Activated CD4-positive, alpha-beta T cell treated with anti-CD3 and anti-CD28 coated beads, Interleukin-2, amount 50 U/mL, for 4 hours (primary cell): ENCODE data around the gene SREBF1.
"Not testable (repeated sequence)": the region's sequence is repeated elsewhere in the genome, so short reads cannot be mapped to it uniquely, and the experiment has no call there.

ENCODE experiments used
- DNase-seq, 2 experiments: peaks; one replicate each; pipeline ENCODE4 v3.0.0-alpha.2; 2020

Gene SREBF1

DNA sequence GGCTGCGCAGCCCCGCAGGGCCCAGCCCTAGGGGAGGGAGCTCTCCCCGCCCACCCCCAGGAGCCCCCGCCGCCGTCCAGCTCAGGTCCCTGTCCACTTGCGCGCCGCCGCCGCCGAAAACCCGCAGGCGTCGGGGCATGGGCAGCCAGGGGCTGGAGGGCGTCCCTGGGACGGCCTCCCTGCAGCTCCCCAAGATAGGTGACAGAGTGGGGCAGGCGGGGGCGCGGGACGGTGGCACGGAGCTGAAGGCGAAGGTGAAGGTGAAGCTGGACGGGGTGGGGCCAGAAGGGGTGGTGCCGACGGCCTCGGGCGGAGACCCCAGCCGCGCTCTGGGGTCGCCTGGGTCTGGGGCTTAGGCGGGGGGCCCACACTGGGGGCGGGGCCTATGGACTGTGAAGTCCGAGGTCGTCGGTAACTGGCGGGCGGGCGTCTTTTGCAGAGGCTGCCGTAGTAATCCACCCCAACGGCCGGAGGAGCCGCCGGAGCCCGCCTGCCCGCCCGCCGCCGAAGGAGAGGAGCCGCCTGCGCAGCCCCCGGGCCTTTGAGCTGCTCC is 27.2 kb downstream of the SREBF1 start:
- no peak for DNase-seq

DNA sequence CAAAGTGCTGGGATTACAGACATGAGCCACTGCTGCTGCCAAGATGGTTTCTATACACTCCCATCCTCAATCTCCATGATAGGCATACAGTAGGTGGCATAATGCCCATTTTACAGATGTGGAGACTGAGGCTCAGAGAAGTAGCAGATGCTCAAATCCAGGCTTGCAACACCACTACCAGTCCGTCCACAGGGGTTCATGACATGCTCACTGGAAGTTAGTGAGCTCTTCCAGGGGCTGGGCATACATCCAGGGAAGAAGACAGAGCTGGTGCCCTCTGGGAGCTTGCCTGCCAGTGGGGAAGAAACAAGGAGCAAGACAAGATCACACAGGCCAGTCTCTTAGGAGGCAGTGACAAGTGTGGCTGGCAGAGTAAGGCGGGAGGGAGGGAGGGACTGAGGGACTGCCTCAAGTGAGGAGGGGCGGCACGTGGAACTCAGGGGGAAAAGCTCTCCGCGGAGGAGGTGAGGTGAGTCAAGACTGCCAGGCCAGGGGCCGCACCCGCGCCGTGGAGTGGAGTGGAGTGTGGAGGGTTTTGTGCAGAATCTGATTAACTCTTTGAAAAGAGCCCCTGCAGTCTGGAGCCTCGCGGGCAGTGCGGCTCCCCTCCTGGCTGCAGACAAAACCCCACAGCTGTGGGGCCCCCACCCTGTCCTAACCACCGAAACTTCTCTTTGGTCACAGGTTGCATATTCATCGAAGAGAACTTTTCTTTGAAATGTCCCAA is 27.9 kb downstream of the SREBF1 start:
- no peak for DNase-seq

GRCh38 chr17:17808200-17808599 is 28.6 kb downstream of the SREBF1 start:
- DNase-seq, result not testable (repeated sequence)

GRCh38 chr17:17807440-17807839 is 29.3 kb downstream of the SREBF1 start:
- DNase-seq, result no peak

DNA sequence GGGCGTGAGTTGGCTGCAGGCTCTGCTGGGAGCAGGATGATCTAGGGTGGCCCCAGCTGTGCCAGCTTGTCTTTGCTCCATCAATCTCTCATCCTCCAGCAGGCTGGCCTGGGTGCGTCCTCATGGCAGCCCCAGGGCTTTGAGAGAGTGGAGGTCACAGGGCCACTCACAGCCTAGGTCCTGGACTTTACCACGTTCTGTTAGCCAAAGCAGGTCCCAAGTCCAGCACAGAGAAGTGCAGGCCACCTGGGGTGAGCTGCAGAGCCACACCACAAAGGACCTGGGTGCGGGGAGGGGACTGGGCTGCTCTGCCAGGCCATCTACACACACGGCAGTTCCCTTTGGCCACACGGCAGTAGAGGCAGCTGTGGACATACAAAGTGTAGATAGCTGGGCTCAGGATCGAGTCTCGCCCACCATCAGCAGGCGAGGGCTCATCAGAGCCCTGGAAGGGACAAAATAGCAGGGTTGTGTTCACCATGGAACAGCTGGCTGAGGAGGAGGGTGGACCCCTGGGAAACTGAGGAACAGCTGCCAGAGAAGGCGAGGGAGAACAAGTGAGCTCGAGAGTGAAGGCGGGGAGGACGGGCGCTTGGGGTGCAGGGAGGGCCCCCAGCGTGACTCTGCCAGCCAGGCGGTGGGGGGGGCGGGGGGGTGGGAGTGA is 30.0 kb downstream of the SREBF1 start:
- DNase-seq, result no peak

GRCh38 chr17:17806035-17806434 is 30.8 kb downstream of the SREBF1 start:
- DNase-seq, result no peak

DNA sequence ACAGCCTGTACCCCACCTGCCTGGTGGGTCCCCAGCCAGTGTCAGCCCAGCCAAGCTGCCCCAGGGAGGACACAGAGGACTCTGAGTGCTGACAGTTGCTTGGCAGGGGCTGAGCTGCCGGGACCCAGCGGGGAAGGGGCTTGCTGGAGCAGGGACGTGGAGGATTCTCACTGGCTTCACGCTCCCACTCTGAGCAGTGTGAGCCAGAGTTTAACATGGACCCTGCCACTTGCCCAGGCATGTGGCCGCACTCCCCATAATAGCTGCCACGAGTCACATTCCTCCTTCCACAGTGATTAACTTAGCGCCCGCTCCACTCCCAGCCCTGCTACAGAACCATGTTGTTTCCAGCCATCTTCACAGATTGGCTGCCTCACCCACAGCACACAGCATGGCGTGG is 31.2 kb downstream of the SREBF1 start:
- no peak for DNase-seq

DNA sequence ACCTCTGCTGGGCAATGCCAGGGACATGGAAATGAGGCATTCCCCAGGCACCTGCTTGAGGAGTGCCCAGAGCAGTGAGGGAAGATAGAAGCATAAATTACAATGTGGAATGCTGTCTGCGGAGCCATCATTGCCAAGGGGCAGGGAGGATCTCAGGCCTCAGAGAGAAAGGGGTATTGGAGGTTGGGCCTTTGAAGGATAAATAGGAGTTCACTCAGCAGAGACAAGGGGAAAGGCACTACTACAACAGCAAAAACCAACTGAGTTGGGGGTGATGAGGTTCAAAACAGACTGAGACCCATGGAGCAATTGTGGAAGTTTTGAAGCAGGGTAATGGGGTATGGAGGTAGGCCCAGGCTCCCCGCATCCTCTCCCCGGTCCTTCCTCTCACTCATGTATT is 32.8 kb downstream of the SREBF1 start:
- no peak for DNase-seq

DNA sequence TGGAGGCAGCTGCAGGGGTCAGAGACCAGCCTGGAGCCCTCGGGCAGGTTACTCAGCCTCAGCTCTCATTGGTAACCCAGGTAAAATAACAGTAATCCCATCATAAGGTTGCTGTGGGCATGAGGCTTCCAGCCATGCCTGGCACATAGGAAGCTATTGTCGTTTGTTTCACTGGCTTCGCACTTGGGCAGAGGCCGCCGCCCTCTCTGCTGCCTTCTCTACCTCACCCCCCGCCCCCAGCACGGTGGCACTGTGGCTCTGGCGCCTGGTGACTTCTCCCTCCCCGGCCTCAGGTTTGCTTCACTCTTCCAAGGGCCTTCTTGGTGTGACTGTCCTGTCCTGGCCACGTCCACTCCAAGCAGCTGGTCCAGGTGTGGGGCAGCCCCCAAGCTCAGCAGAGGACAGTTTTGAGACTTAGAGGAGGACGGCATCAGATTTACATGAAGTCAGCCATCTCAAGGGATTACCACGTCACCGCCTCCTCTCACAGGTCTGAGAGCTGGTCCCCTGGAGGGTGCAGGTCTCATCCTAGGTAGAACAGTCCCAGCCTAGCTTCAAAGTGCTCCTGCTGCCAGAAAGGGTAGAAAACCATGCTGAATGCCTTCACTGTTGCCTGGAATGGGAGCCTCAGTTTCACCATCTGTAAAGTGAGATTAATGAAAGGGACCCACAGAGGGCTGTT is 34.8 kb downstream of the SREBF1 start:
- no peak for DNase-seq

DNA sequence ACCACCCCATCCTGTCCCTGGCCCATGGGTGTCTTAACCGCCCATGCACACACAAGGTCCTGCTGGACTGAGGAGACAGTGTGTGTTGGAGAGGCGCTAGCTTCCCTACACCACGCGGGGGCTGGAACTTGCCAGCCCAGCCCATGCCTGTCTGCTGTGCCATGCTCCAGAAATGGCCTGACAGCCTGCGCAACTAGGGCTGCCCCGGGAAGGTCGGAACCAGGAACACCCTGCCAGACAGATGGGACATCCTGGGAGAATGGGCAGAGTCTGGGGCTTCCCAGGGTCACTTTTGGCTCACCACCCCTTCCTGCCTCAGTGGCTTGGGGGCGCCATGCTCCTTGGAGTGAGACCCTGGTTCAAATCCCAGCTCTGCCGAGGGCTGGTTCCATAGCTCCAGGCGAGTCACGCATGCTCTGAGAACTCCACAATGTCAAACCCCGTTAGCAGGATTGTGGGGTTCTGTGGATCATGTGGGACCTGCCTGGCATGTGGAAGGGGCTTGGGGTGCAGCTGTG is 36.2 kb downstream of the SREBF1 start:
- DNase-seq, result no peak

GRCh38 chr17:17798573-17799255 is 38.1 kb downstream of the SREBF1 start:
- DNase-seq, result no peak

GRCh38 chr17:17798010-17798556 is 38.7 kb downstream of the SREBF1 start:
- no peak for DNase-seq

GRCh38 chr17:17797119-17797809 is 39.5 kb downstream of the SREBF1 start:
- no peak for DNase-seq

- no peak for DNase-seq
Measured at GRCh38 chr17:17796787-17797061, 40.1 kb downstream of the SREBF1 start.

GRCh38 chr17:17795946-17796786 is 40.6 kb downstream of the SREBF1 start:
- no peak for DNase-seq

DNA sequence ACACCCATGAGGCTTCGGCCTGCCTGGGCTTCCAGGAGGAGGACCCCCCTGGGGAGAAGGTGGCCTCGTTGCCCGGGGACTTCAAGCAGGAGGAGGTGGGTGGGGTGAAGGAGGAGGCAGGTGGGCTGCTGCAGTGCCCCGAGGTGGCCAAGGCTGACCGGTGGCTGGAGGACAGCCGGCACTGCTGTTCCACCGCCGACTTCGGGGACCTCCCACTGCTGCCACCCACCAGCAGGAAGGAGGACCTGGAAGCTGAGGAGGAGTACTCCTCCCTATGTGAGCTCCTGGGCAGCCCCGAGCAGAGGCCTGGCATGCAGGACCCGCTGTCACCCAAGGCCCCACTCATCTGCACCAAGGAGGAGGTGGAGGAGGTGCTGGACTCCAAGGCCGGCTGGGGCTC is 41.5 kb downstream of the SREBF1 start:
- no peak for DNase-seq

- no peak for DNase-seq
Measured at GRCh38 chr17:17794382-17794781, 42.4 kb downstream of the SREBF1 start.

- DNase-seq, result no peak
Measured at GRCh38 chr17:17793378-17794214, 43.2 kb downstream of the SREBF1 start.

GRCh38 chr17:17792551-17793377 is 44.0 kb downstream of the SREBF1 start:
- peak in 1 of 2 experiments; percentile 10 for DNase-seq
